ENCODE results near the gene BCL3. TPM values are rescaled to one million over a fixed set of nuclear protein-coding genes. Genes with fewer than 3 reads are reported as not detected.
"Not testable (repeated sequence)": the region's sequence is repeated elsewhere in the genome, so short reads cannot be mapped to it uniquely, and the experiment has no call there.

BCL3 gene
- total RNA-seq, 1 donor from 2014 or later = 68.4 TPM

DNA sequence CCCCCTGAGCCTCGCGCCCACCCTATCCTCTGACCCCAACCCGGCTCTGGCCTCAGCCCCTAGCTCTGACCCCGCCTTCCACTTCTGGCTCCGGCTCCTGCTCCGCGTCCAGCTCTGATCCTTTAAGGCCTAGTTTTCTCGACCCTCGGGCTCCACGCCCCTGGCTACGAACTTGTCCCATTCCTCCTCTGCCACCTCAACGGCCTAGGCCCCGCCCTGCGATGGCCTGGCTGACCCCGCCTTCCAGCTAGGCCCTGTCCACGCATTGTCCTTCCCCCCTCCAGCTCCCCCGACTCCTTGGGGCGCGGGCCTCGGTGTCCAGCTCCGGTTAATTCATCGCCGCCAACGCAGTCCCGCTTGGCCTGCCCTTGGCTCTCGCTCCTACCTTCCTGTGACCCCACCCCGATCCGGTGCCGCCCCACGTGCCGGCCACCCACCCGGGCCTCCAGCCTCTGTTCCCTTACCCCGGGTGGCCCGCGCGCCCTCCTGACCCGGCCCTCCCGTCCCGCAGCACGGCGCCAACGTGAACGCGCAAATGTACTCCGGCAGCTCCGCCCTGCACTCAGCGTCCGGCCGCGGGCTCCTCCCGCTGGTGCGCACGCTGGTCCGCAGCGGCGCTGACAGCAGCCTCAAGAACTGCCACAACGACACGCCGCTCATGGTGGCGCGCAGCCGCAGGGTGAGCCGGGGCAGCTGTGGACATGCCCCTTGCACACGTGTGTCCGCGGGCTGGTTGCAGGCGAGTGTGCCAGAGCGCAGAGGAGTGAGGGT, 9.4 kb downstream of the BCL3 start:
- peak; percentile 65 for DNase-seq (ENCODE audit: low spot score)

DNA sequence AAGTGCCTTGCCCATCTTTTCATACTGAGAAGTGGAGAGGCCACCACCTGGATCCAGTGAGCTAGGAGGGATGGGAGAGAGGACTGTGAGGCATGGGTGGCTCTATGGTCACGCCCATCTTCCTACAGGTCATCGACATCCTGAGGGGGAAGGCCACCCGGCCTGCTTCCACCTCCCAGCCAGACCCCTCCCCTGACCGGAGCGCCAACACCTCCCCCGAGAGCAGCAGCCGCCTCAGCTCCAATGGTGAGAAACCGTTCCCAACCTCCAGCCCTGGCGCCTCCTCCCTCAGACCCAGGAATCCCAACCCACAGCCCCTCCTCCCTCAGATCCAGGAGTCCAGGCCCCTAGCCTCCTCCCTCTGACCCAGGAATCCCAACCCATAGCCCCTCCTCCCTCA, 10.1 kb downstream of the BCL3 start:
- no peak for DNase-seq (ENCODE audit: low spot score)

DNA sequence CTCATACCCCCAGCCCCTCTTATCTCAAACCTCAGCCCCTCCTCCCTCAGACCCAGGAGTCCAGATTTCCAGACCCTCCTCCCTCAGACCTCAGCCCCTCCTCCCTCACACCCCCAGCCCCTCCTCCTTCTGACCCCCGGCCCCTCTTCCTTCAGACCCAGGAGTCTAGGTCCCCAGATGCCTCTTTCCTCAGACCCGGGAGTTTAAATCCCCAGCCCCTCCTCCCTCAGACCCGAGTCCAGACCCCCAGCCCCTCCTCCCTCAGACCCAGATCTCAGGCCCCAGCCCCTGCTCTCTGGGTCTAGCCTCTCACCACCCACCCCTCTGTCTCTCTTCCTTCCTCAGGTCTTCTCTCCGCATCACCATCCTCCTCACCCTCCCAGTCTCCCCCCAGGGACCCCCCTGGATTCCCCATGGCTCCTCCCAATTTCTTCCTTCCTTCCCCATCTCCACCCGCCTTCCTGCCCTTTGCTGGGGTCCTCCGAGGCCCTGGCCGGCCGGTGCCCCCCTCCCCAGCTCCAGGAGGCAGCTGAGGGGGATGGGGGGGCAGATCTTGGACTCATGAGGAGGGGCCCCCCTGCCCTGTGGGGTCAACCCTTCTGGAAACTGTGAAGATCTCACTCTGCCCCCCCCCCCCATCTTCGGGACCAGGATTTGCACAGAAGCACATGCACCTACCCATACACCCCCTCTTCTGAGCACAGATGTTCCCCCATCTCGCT, 10.7 kb downstream of the BCL3 start:
- DNase-seq (ENCODE audit: low spot score) = no peak

DNA sequence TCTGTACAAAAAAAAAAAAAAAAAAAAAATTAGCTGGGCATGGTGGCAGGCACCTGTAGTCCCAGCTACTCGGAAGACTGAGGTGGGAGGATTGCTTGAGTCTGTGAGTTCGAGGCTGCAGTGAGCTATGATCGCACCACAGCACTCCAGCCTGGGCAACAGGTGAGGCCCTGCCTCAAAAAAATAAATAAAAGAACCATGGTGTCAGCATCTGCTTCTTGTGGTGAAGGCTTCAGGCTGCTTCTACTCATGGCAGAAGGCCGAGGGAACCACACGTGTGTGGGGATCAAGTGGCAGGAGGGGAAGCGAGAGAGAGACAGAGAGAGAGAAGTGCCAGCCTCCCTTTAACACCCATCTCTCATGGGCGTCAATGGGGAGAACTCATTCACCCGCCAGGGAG, 13.5 kb downstream of the BCL3 start:
- DNase-seq (ENCODE audit: low spot score) = no peak

DNA sequence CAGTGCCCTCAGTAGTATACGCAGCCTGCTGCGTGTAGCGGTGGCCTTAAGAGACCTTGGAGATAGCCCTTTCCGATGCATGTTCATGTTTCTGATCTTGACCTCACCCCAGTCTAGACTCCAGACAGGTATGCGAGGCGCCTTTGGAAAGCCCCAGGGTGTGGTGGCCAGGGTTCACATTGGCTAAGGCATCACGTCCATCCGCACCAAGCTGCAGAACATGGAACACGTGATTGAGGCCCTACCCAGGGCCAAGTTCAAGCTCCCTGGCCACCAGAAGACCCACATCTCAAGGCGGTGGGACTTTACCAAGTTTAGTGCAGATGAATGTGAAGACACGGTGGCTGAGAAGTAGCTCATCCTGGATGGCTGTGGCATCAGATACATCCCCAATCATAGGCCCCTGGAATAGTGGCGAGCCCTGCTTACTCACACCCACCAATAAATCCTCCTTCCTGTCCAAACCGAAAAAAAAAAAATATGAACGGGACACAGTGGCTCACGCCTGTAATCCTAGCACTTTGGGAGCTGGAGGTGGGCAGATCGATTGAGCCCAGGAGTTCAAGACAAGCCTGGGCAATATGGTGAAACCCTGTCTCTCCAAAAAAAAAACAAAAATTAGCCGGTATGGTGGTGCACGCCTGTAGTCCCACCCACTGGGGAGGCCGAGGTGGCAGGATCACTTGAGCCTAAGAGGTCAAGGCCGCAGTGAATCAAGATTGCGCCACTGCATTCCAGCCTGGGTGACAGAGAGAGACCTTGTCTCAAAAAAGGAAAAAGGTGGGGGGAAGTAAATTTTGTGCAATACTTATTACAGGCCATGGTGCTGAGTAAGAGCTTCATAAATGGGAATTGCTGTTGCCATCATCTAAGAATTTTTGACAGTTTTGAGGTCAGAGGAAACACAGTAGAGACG, 16.8 kb downstream of the BCL3 start:
- no peak for DNase-seq (ENCODE audit: low spot score)

DNA sequence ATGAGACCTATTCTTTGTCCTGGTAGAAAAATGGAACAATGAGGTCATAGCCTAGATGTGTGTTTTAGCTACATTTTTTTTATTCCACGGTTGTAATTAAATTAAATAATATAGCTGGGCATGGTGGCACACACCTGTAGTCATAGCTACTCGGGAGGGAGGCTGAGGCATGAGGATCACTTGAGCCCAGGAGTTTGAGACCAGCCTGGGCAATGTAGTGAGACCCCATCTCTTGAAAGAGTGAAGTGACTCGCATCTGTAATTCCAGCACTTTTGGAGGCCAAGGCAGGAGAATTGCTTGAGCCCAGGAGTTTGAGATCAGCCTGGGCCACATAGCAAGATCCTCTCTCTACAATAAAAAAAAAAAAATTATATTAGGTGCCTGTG, 17.4 kb downstream of the BCL3 start:
- no peak for DNase-seq (ENCODE audit: low spot score)

DNA sequence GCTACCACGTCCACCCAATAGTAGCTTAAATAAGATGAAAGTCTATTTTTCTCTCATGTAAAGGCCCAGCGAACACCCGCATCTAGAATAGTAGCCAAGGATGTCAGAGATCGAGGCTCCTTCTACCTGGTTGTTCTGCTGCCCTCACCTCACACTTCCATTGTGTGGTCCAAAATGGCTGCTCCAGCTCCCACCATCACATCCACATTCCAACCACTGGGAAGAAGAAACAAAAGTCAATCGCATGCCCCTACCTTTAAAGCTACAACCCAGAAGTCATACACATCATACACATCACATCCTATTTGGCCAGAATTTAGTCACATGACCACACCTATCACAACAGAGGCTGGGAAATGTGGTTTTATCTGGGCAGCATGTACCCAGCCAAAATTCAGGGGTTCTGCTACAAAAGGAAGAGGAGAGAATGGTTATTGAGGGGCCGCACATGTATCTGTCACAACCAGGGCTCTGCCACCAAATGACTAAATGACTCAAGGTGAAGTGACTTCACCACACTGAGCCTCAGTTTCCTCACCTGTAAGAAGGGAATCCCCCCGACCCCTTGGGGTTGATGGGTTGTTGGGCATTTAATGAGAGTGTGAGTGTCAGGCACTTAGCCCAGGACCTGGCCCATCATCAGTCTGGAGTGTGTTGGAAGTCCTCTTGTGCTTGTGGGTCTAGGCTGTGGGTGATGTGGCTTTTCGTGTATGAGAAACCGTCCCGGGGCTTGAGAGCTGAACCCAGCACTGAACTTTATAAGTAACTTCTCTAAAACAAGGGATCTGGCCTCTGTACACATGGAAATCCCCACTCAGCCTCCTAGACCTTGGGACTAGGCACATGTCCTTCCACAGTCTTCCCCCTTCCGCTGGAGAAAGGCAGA, 19.0 kb downstream of the BCL3 start:
- DNase-seq (ENCODE audit: low spot score) = no peak

DNA sequence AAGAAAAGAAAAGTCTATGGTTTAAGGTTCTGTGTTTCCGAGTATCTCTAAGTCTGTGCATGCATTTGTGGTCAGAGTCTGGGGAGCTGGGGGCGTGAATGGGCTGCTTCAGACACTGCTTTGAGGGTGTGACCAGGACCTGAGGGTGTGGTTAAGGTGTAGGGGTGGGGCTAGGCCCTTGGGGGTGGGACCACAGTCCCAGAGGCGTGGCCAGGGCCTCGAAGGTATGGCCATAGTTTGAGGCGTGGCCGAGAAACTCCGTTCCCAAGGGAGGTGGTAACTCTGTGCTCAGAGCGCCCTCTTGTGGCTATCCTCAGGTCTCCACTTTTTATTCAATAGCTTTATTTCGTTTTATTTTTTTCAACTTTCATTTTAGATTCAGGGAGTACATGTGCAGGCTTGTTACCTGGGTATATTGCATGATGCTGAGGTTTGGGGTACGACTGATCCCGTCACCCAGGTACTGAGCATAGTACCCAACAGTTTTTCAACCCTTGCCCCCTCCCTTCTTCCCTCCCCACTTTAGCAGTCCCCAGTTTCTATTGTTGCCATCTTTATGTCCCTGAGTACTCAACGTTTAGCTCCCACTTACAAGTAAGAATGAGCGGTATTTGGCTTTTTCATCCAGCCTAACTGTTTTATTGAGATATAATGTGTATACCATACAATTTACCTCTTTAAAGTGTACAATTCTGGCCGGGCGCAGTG, 22.2 kb downstream of the BCL3 start:
- DNase-seq (ENCODE audit: low spot score) = peak; percentile 96

DNA sequence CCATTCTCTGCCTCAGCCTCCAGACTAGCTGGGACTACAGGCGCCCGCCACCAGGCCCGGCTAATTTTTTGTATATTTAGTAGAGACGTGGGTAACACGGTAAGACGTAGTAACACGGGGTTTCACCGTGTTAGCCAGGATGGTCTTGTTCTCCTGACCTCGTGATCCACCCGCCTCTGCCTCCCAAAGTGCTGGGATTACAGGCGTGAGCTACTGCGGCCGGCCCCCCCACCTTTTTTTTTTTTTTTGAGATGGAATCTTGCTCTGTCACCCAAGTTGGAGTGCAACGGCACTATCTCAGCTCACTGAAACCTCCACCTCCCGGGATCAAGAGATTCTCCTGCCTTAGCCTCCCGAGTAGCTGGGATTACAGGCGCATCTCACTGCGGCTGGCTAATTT, 23.6 kb downstream of the BCL3 start:
- not testable (repeated sequence) for DNase-seq (ENCODE audit: low spot score)

DNA sequence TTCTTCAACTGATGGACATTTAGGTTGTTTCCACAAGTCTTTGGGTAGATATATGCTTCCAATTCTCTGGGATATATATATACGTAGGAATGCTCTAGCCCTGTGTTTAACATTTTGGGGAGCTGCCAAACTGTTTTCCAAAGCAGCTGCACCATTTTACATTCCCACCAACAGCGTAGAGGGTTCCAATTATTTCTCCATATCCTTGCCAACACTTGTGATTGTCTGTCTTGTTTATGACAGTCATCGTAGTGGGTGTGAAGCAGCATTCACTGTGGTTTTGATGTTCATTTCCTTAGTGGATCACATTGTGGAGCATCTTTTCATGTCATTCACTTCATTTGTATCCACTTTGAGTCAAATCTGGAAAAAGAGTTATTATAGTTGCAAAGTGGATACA, 24.5 kb downstream of the BCL3 start:
- no peak for DNase-seq (ENCODE audit: low spot score)

DNA sequence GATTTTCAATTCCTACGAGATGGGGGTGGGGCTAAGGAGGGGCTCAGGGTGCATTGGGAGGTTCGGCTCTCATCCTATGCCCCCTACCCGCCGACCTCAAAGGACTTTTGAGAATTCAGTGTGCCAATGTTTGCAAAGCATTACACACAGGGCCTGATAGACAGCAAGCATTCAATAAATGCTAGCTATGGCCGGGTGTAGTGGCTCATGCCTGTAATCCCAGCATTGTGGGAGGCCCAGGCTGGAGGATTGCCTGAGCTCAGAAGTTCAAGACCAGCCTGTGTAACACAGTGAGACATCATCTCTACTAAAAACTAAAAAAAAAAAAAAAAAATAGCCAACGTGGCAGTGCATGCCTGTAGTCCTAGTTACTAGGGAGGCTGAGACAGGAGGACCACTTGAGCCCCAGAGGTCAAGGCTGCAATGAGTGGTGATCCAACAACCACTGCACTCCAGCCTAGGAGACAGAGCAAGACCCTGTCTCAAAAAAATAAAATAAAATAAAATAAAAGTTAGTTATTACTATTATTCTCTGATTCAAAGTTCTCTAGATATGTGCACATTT, 27.2 kb downstream of the BCL3 start:
- DNase-seq (ENCODE audit: low spot score) = no peak

DNA sequence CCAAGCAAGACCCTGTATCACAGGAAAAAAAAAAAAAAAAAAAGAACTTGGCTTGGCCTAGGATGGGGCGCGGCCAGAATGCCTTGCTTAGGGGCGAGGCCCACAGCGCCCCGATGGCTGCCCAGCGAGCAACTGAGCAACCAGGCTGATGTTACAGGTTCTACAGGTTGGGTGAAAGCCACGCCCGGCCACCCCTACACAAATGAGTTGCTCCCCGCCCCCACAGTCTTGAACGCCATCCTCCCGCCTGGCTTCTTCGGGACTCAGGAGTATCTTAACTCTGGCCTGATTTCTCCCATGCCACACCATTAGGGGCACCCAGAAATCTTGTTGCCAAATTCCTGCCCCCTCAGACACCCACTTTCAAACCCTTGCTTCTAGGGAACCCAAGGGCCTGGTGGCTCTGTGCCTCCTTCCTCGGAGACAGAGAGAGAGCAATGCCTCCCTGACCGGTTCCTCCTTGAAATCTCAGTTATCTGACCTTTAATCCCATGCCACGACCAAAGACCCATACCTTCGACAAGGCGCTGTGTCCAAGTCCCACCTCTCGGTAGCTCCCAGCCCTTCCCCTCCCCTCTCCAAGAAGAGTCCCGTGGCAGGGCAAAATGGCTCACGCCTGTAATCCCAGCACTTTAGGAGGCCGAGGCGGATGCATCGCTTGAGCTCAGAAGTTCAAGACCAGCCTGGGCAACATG, 28.0 kb downstream of the BCL3 start:
- DNase-seq (ENCODE audit: low spot score) = peak; percentile 92

DNA sequence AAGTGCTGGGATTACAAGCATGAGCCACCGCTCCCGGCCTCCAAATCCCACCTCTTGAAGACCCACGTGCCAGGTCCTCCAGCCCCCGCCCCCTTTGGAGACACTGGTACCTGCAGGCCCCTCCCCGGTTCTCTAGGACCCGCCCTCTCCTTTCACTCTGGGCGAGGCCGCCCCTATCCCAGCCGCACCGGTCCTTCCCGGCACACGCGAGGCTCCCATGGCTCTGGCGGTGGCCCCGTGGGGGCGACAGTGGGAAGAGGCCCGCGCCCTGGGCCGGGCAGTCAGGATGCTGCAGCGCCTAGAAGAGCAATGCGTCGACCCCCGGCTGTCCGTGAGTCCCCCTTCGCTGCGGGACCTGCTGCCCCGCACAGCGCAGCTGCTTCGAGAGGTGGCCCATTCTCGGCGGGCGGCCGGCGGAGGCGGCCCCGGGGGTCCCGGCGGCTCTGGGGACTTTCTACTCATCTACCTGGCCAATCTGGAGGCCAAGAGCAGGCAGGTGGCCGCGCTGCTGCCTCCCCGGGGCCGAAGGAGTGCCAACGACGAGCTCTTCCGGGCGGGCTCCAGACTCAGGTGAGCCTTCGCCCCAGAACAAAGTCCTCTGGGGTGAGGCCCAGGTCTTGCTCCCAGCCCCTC, 29.3 kb downstream of the BCL3 start, which contains the start of gene CBLC:
TSS of gene CBLC (plus strand) at position 176 of the 633 bp plus-strand sequence. CDS start at position 218, 42 bp downstream.
- peak; percentile 92 for DNase-seq (ENCODE audit: low spot score)

DNA sequence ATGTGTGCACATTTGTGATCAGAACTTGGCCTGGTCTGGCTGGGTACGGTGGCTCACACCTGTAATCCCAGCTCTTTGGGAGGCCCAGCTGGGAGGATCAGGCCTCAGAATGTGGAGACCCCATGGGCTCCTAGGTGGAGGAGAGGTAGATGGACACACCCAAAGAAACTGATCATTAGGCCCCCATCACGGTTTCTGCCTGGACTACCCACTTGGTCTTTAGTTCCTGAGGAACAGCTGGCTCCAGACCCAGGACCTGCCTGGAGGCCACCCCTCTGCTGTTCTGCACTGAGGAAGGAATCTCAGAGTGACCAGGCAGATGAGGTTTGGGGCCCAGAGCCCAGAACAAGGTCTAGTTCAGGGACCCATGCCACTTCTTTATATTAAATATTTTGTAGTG, 30.6 kb downstream of the BCL3 start:
- DNase-seq (ENCODE audit: low spot score) = no peak

DNA sequence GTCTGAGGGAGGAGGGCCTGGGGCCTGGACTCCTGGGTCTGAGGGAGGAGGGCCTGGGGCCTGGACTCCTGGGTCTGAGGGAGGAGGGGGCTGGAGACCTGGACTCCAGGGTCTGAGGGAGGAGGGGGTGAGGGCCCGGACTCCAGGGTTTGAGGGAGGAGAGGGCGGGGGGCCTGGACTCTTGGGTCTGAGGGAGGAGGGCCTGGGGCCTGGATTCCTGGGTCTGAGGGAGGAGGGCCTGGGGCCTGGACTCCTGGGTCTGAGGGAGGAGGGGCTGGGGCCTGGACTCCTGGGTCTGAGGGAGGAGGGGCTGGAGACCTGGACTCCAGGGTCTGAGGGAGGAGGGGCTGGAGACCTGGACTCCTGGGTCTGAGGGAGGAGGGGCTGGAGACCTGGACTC, 33.2 kb downstream of the BCL3 start:
- DNase-seq (ENCODE audit: low spot score) = not testable (repeated sequence)

DNA sequence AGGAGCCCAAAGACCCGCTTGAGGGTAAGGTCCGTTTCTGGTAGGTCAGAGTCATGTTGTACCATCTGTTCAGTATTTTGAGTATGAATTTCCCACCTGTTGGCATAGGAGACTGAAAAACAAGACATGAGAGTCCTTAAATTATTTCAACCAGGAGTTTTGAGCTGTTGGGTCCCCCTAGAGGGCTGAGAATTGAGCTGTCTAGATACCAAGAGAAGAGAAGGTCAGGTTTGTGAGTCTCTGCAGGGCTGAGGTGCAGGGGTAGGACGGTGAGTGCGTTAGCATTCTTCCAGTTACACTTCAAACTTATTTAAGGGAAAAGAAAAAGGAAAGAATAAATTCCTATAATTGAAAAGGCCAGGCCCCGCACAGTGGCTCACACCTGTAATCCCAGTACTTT, 34.2 kb downstream of the BCL3 start:
- no peak for DNase-seq (ENCODE audit: low spot score)

DNA sequence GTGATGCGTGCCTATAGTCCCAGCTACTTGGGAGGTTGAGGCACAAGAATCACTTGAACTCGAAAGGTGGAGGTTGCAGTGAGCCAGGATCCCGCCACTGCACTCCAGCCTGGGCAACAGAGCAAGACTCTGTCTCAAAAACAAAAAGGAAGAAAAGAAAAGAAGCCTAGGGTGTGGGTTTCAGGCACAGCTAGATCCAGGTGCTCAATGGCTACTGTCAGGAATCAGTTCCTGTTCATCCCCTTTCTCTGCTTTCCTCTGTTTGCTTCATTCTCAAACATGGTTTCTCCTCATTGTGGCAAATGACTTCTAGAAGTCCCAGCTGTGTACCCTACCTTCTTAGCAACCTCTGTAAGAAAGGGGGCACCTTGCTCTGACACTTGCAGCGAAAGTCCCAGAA, 35.0 kb downstream of the BCL3 start:
- DNase-seq (ENCODE audit: low spot score) = no peak

DNA sequence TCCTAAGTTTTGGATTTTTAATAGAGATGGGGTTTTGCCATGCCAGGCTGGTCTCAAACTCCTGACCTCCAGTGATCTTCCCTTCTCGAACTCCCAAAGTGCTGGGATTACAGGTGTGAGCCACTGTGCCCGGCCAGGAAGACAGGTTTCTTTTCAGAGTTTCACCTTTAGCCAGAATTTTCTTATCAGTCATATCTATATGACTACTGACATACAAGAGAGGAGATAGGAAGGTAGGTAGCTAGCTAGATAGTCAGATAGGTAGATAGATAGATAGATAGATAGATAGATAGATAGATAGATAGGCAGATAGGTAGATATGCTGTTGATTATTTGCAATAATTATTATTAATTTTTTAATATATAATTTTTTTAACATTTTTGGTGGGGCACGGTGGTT, 36.8 kb downstream of the BCL3 start:
- DNase-seq (ENCODE audit: low spot score) = no peak

DNA sequence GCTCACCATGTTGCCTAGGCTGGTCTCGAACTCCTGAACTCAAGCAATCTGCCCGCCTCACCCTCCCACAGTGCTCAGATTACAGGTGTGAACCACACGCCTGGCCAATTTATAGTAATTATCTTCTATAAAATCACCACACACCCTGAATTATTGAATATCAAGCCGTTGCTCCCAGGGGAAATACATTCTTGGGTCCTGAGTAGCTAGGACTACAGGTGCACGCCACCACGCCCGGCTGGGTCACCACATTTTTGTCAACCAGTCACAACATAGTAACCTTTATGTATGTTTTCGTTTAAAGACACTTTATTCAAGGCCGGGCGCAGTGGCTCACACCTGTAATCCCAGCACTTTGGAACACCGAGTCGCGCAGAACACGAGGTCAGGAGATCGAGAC, 37.5 kb downstream of the BCL3 start:
- no peak for DNase-seq (ENCODE audit: low spot score)
